ENCODE measurements around the gene PYCARD. TPM values are rescaled to one million over a fixed set of nuclear protein-coding genes. Genes with fewer than 3 reads are reported as not detected.

Gene PYCARD
- polyA plus RNA-seq, 6 donors from 2014 or later: 48.8 to 79.2 (median 68.8) TPM

- no peak for DNase-seq
- no peak for ATAC-seq (ENCODE audit: low read depth in 2 of 2)
- Mint-ChIP-seq H3K4me3 (no peak overlapping the region), H3K27ac (peak overlapping the region in 3 of 6 donors; percentile 16 to 73 (median 26)), H3K4me1 (peaks cover 30 to 50% (median 36%) of the 10 kb centered on the region in 3 donors), H3K9me3 (no peaks in the 10 kb centered on the region), H3K27me3 (no peaks in the 10 kb centered on the region), H3K36me3 (peaks cover 39 to 40% of the 10 kb centered on the region in 2 donors)
Measured at GRCh38 chr16:31192856-31193642, 9.5 kb downstream of the PYCARD start.

GRCh38 chr16:31191697-31192428, 10.7 kb downstream of the PYCARD start:
- no peaks in the 10 kb centered on the region for H3K27me3 Mint-ChIP-seq

GRCh38 chr16:31190818-31191444, 11.6 kb downstream of the PYCARD start:
- no peak for ATAC-seq (ENCODE audit: low read depth in 2 of 2)
- H3K27ac Mint-ChIP-seq: peak overlapping the region in 4 of 6 donors; percentile 9 to 86 (median 72)
- H3K27me3 Mint-ChIP-seq: no peaks in the 10 kb centered on the region
- no peak overlapping the region for H3K4me3 Mint-ChIP-seq
- no peaks in the 10 kb centered on the region for H3K9me3 Mint-ChIP-seq
- H3K4me1 Mint-ChIP-seq: peaks cover 39 to 42% (median 39%) of the 10 kb centered on the region in 3 donors
- peaks cover 53 to 54% of the 10 kb centered on the region in 2 donors for H3K36me3 Mint-ChIP-seq
- DNase-seq: no peak

More at GRCh38 chr16:31191697-31192428, 10.7 kb downstream of the PYCARD start:
- no peaks in the 10 kb centered on the region for H3K9me3 Mint-ChIP-seq
- H3K27ac Mint-ChIP-seq: peak overlapping the region in 3 of 6 donors; percentile 8 to 86 (median 26)
- peaks cover 36 to 42% (median 39%) of the 10 kb centered on the region in 3 donors for H3K4me1 Mint-ChIP-seq
- no peak for DNase-seq
- peak overlapping the region in 3 of 8 donors; percentile 23 to 37 (median 30) for H3K4me3 Mint-ChIP-seq
- no peak for ATAC-seq (ENCODE audit: low read depth in 2 of 2)
- H3K36me3 Mint-ChIP-seq: peaks cover 45% of the 10 kb centered on the region in 2 donors

GRCh38 chr16:31190061-31190460, 12.5 kb downstream of the PYCARD start:
- DNase-seq: no peak
- no peaks in the 10 kb centered on the region for H3K27me3 Mint-ChIP-seq
- H3K9me3 Mint-ChIP-seq: no peaks in the 10 kb centered on the region
- H3K27ac Mint-ChIP-seq: peak overlapping the region in 4 of 6 donors; percentile 29 to 89 (median 69)
- peaks cover 39 to 44% (median 42%) of the 10 kb centered on the region in 3 donors for H3K4me1 Mint-ChIP-seq
- H3K36me3 Mint-ChIP-seq: peaks cover 57 to 62% of the 10 kb centered on the region in 2 donors
- no peak overlapping the region for H3K4me3 Mint-ChIP-seq
- no peak for ATAC-seq (ENCODE audit: low read depth in 2 of 2)

- H3K27me3 Mint-ChIP-seq: no peaks in the 10 kb centered on the region
- peaks cover 62 to 65% of the 10 kb centered on the region in 2 donors for H3K36me3 Mint-ChIP-seq
- DNase-seq: no peak
- no peak for ATAC-seq (ENCODE audit: low read depth in 2 of 2)
- peak overlapping the region in 1 of 8 donors; percentile 71 for H3K4me3 Mint-ChIP-seq
- peak overlapping the region in 4 of 6 donors; percentile 12 to 89 (median 62) for H3K27ac Mint-ChIP-seq
- peaks cover 39 to 48% (median 42%) of the 10 kb centered on the region in 3 donors for H3K4me1 Mint-ChIP-seq
- no peaks in the 10 kb centered on the region for H3K9me3 Mint-ChIP-seq
Measured at GRCh38 chr16:31189412-31189778, 13.2 kb downstream of the PYCARD start.

- Mint-ChIP-seq H3K27me3 (no peaks in the 10 kb centered on the region), H3K4me3 (peak overlapping the region in 1 of 8 donors; percentile 28), H3K27ac (peak overlapping the region in 3 of 6 donors; percentile 42 to 86 (median 56)), H3K36me3 (peaks cover 58 to 69% of the 10 kb centered on the region in 2 donors), H3K9me3 (no peaks in the 10 kb centered on the region), H3K4me1 (peaks cover 41 to 49% (median 45%) of the 10 kb centered on the region in 3 donors)
- DNase-seq: no peak
- ATAC-seq (ENCODE audit: low read depth in 2 of 2): no peak
Measured at GRCh38 chr16:31188450-31189411, 13.8 kb downstream of the PYCARD start.

GRCh38 chr16:31187808-31188189, 14.8 kb downstream of the PYCARD start:
- Mint-ChIP-seq H3K36me3 (peaks cover 53 to 70% of the 10 kb centered on the region in 2 donors), H3K27ac (peak overlapping the region in 2 of 6 donors; percentile 38 to 42), H3K27me3 (no peaks in the 10 kb centered on the region), H3K9me3 (no peaks in the 10 kb centered on the region), H3K4me1 (peaks cover 45 to 51% (median 50%) of the 10 kb centered on the region in 3 donors), H3K4me3 (no peak overlapping the region)
- no peak for DNase-seq
- no peak for ATAC-seq (ENCODE audit: low read depth in 2 of 2)

GRCh38 chr16:31186930-31187807, 15.4 kb downstream of the PYCARD start:
- Mint-ChIP-seq H3K9me3 (no peaks in the 10 kb centered on the region), H3K27ac (peak overlapping the region in 4 of 6 donors; percentile 42 to 83 (median 60)), H3K4me1 (peaks cover 51 to 57% (median 56%) of the 10 kb centered on the region in 3 donors), H3K36me3 (peaks cover 53 to 70% of the 10 kb centered on the region in 2 donors), H3K4me3 (peak overlapping the region in 1 of 8 donors; percentile 20), H3K27me3 (no peaks in the 10 kb centered on the region)
- ATAC-seq (ENCODE audit: low read depth in 2 of 2) (no peak), DNase-seq (no peak)

- DNase-seq (no peak), ATAC-seq (ENCODE audit: low read depth in 2 of 2) (no peak)
- peak overlapping the region in 1 of 8 donors; percentile 12 for H3K4me3 Mint-ChIP-seq
- peak overlapping the region in 3 of 6 donors; percentile 69 to 74 (median 71) for H3K27ac Mint-ChIP-seq
- peaks cover 55 to 57% (median 56%) of the 10 kb centered on the region in 3 donors for H3K4me1 Mint-ChIP-seq
- H3K9me3 Mint-ChIP-seq: peaks cover 0 to under 1% (median 0%) of the 10 kb centered on the region in 7 donors
- peaks cover 52 to 63% of the 10 kb centered on the region in 2 donors for H3K36me3 Mint-ChIP-seq
- no peaks in the 10 kb centered on the region for H3K27me3 Mint-ChIP-seq
Measured at GRCh38 chr16:31186176-31186575, 16.4 kb downstream of the PYCARD start.

GRCh38 chr16:31185339-31185738, 17.2 kb downstream of the PYCARD start:
- Mint-ChIP-seq H3K4me3 (peak overlapping the region in 1 of 8 donors; percentile 66), H3K27ac (peak overlapping the region in 1 of 6 donors; percentile 71), H3K4me1 (peaks cover 53 to 58% (median 54%) of the 10 kb centered on the region in 3 donors)

GRCh38 chr16:31184888-31185287, 17.7 kb downstream of the PYCARD start:
- DNase-seq (no peak), ATAC-seq (ENCODE audit: low read depth in 2 of 2) (no peak)
- peaks cover 46 to 50% of the 10 kb centered on the region in 2 donors for H3K36me3 Mint-ChIP-seq
- no peaks in the 10 kb centered on the region for H3K27me3 Mint-ChIP-seq
- peaks cover 0 to 1% (median 0%) of the 10 kb centered on the region in 7 donors for H3K9me3 Mint-ChIP-seq
- H3K4me1 Mint-ChIP-seq: peaks cover 52 to 54% (median 53%) of the 10 kb centered on the region in 3 donors
- peak overlapping the region in 1 of 8 donors; percentile 66 for H3K4me3 Mint-ChIP-seq
- peak overlapping the region in 3 of 6 donors; percentile 31 to 80 (median 70) for H3K27ac Mint-ChIP-seq

More at GRCh38 chr16:31185339-31185738, 17.2 kb downstream of the PYCARD start:
- Mint-ChIP-seq H3K27me3 (no peaks in the 10 kb centered on the region), H3K36me3 (peaks cover 50 to 54% of the 10 kb centered on the region in 2 donors), H3K9me3 (peaks cover 0 to 1% (median 0%) of the 10 kb centered on the region in 7 donors)
- ATAC-seq (ENCODE audit: low read depth in 2 of 2) (no peak), DNase-seq (no peak)
